GM18907 (cell line): Measurements from ENCODE around the gene GJA10.
"Not testable (repeated sequence)": the region's sequence is repeated elsewhere in the genome, so short reads cannot be mapped to it uniquely, and the experiment has no call there.

Experiments used
- ATAC-seq: cut with Tn5 transposase; IDR thresholded peaks from one replicate; pipeline ENCODE4 v1.9.1; 2021; ENCODE audit warnings: mild to moderate bottlenecking, moderate library complexity; ENCODE audit not compliant: unreplicated experiment

Gene GJA10

DNA sequence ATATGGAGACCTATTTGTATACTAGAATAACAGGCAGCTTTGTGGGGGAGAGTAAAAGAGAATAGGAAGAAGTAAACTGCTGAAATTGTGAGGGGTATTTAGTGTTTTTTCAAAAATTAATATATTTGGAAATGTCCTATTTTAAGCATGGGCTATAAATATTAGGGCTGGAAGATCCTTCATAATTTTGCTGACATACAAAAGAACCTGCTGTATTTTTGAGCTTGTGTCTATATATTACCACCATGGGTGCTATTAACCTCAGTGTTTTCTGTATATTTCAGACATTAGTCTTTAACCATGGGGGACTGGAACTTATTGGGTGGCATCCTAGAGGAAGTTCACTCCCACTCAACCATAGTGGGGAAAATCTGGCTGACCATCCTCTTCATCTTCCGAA lies at the start of gene GJA10:
TSS of gene GJA10 (plus strand) at position 301 of the 400 bp plus-strand sequence. CDS start at position 301, 0 bp downstream.
- no peak for ATAC-seq

DNA sequence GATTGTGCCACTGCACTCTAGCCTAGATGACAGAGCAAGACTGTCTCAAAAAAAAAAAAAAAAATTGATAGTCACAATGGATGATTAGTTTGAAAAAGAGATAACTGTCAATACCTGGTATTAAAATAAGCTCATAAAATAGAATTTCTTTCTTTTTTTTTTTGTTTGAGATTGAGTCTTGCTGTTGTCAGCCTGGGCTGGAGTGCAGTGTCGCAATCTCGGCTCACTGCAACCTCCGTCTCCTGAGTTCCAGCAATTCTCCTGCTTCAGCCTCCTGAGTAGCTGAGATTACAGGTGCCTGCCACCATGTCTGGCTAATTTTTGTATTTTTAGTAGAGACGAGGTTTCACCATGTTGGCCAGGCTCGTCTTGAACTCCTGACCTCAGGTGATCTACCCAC lies 46.8 kb upstream of the GJA10 start:
- ATAC-seq, result not testable (repeated sequence)

DNA sequence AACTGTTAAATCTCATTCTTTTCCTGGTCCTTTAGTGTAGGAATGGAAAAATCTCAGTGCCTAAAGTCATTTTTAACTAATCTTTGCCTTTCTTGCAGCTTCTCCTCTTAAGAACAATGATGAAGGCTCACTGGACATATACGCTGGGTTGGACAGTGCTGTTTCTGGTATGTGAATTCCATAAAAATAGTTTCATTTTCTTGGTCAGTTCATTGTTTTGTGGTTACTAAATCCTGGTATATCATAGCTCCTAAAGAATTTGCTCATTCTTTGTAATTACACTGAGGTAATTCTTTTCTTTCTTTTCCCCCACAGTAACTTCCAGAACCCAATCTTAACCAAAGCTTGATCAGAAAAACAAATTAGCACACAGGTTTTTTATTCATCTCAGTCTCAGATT lies 41.2 kb upstream of the GJA10 start:
- no peak for ATAC-seq

DNA sequence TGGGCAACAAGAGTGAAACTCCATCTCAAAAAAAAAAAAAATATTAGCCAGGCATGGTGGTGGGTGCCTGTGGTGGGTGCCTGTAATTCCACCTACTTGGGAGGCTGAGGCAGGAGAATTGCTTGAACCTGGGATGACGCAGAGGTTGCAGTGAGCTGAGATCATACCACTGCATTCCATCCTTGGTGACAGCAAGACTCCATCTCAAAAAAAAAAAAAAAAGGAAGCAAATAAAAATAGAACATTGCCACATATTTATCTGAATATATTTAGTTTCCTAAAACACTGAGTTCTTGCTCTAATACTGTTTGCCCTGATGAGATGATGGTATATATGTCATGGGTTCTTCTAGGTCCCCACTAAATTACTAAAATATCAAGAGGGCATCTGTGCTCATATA lies 36.2 kb upstream of the GJA10 start:
- no peak for ATAC-seq

DNA sequence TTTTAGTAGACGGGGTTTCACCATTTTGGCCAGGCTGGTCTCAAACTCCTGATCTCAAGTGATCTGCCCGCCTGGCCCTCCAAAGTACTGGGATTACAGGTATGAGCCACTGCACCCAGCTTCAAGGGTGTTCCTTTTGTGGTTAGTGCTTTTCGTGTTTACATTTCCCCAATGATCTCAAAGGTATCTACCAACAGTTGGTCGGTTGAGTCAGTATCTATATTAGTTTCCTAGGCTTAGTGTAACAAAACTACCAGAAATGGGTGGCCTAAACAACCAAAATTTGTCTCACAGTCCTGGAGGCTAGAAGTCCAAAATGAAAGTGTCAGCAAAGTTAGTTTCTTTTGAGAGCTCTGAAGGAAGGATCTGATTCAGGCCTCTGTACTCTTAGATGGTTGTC lies 34.5 kb upstream of the GJA10 start:
- ATAC-seq, result peak; percentile 54

DNA sequence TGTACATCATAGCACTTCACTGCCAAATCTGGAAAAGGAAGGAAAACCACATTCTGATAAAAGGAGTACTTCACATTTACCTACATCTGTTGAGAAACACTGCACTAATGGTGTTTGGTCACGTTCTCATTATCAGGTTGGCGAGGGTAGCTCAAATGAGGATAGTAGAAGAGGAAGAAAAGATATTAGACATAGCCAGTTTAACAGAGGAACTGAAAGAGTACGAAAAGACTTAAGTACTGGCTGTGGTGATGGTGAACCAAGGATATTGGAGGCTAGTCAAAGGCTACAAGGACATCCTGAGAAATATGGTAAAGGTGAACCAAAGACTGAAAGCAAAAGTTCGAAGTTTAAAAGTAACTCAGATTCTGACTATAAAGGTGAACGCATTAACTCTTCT lies 32.0 kb upstream of the GJA10 start:
- peak; percentile 83 for ATAC-seq

DNA sequence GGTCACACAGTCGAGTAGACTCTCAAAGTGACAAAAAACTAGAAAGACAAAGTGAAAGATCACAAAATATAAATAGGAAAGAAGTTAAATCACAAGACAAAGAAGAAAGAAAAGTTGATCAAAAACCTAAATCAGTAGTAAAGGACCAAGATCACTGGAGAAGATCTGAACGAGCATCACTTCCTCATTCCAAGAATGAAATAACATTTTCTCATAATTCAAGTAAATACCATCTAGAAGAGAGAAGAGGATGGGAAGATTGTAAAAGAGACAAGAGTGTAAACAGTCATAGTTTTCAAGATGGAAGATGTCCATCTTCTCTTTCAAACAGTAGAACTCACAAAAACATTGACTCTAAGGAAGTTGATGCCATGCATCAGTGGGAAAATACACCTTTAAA lies 31.6 kb upstream of the GJA10 start:
- peak; percentile 19 for ATAC-seq

DNA sequence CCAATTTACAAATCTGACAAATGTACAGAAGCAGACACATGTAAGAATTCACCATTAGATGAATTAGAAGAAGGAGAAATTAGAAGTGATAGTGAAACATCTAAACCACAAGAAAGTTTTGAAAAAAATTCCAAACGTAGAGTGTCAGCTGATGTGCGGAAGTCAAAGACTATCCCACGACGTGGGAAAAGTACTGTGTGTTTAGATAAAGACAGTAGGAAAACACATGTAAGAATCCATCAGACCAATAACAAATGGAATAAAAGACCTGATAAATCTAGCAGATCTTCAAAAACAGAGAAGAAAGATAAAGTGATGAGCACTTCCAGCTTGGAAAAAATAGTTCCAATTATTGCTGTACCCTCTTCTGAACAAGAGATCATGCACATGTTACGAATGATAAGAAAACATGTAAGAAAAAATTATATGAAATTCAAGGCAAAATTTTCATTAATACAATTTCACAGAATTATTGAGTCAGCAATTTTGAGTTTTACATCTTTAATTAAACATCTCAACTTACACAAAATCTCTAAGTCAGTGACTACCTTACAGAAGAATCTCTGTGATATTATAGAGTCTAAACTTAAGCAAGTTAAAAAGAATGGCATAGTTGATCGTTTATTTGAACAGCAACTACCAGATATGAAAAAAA lies 28.1 kb upstream of the GJA10 start:
- ATAC-seq, result no peak

DNA sequence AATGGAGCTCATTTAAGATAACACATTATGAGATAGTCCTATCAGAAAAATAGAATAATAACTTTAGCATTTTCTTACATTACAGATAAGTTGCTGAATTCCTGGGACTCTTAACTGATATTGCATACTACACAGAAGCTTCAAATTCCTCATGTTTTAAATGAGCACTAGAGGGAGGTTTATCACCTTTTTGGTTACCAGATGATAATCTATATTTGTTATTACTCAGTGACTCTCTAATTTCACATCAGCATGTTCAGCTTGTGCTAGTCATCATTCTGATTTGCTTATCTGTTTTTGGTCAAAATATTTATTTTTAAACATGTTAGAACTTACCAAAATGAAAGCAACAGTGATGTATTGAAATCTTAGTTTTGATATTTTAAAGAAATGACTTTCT lies 20.5 kb upstream of the GJA10 start:
- no peak for ATAC-seq

DNA sequence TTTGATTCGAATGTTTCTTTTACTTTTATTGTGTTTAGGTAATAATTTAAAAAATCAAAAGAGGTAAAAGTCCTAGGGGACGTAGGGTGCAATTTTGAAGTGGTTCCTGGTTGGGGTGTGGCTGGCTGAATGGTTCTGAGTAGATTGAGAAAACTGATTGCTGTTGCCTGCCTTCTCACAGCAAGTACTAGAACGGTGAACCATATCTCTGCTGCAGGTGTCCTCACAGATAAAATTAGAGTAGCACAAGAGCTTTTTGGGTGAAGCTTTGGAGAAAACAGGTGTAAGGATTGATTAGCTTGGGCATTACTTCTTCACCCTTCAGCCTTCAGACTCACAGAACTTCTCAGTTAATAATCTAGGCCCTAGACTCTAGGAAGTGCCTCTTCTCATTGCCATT lies 19.8 kb upstream of the GJA10 start:
- ATAC-seq, result no peak

DNA sequence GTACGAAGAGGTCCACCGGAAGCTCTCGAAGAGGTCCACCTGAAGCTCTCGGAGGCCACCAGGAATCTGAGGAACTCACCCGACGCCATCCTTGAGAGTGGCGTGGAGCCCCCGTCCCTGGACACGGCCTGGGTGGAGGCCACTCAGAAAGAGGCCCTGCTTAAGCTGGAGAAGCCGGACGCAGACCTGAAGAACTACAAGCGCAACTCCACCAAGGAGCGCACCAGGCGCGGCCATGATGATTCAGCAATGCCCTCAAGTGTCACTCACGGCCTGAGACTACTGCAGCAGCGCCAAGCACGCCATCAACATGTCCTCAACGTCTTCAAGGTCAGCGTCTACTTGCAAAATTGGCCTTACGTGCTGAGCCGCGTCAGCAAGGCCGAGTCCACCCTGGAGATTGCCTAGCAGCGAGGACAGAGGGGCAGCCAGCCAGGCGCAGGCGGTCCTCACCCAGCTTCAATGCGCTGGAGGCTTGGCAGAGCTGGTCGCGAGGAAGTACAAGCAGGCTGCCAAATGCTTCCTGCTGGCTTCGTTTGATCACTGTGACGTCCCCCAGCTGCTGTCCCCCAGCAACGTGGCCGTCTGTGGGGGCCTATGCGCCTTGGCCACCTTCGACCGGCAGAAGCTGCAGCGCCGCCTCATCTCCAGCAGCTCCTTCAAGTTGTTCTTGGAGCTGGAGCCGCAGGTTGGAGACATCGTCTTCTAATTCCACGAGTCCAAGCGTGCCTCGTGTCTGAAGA lies 7.7 kb upstream of the GJA10 start:
- ATAC-seq, result no peak

DNA sequence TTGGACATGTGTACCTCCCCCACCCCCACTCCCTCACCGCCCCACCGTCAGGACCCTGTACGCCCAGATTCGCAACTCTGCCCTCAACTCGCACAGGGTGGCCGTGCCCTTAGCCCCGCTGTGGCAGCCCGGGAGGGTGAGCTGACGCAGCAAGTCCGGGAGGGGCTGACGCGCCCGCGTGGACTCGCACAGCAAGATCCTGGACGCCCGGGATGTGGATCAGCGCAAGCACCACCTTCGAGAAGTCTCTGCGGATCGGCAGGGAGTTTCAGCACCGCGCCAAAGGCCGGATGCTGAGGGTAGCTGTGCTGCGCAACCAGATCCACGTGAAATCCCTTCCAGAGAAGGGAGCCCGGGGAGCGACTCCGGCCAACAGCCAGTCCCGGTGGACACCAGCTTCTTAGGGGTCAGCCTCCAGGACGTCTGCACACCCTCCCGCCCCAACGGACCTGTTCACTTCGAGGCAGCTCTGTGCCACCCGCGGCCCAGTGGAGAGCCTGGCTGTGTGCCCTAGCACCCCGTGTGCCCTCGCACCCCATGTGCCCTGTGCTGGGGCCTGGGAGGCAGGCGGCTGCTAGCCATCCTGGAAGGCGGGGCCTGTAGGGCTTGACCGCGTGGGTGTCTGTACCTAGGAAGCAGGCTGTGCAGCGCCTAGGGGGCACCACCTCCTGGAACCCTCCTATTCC lies 6.7 kb upstream of the GJA10 start:
- ATAC-seq, result no peak

DNA sequence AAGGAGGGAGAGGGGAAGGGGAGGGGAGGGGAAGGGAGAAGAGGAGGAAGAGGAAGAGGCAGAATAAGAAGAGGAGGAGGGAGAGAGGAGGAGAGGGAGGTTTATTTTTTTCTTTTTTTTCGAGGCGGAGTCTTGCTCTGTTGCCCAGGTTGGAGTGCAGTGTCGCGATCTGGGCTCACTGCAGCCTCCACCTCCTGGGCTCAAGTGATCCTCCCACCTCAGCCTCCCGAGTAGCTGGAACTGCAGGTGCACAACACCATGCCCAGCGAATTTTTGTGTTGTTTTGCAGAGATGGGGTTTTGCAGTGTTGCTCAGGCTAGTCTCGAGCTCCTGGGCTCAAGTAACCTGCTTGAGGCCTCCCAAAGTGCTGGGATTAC lies 6.1 kb upstream of the GJA10 start:
- no peak for ATAC-seq

DNA sequence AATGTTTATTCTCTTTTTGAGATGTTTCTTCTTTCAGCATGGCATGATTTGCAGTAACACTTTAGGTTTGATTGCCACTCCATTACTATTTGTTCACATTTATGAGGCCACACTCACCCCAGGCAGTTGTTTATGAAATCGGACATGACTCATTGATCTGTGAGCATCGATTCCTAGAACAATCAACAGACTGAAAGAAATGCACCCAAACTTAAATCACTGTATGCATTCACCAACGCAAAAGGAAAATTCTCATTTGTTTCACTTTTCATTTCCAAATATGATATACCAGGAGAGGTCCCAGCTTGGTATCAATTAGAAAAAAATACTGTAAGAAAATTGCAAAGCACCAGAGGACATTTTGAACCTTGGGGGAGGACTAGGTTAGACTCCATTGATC lies 5.4 kb upstream of the GJA10 start:
- ATAC-seq, result no peak

DNA sequence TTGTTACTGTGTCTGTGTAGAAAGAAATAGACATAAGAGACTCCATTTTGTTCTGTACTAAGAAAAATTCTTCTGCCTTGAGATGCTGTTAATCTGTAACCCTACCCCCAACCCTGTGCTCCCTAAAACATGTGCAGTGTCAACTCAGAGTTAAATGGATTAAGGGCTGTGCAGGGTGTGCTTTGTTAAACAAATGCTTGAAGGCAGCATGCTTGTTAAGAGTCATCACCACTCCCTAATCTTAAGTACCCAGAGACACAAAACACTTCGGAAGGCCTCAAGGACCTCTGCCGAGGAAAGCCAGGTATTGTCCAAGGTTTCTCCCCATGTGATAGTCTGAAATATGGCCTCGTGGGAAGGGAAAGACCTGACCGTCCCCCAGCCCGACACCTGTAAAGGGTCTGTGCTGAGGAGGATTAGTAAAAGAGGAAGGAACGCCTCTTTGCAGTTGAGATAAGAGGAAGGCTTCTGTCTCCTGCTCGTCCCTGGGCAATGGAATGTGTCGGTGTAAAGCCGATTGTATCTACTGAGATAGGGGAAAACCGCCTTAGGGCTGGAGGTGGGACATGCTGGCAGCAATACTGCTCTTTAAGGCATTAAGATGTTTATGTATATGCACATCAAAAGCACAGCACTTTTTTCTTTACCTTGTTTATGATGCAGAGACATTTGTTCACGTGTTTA lies 3.3 kb upstream of the GJA10 start:
- not testable (repeated sequence) for ATAC-seq

DNA sequence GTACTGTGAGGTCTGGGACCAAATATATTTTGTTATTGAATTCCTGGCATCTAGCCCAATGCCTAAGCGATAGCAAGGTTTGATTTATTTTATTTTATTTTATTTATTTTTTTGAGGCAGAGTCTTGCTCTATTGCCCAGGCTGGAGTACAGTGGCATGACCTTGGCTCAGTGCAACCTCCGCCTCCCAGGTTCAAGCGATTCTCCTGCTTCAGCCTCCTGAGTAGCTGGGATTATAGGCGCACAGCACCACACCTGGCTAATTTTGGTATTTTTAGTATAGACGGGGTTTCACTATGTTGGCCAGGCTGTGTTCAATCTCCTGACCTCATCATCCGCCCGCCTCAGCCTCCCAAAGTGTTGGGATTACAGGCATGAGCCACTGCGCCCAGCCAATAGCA lies 1.7 kb upstream of the GJA10 start:
- ATAC-seq, result not testable (repeated sequence)

DNA sequence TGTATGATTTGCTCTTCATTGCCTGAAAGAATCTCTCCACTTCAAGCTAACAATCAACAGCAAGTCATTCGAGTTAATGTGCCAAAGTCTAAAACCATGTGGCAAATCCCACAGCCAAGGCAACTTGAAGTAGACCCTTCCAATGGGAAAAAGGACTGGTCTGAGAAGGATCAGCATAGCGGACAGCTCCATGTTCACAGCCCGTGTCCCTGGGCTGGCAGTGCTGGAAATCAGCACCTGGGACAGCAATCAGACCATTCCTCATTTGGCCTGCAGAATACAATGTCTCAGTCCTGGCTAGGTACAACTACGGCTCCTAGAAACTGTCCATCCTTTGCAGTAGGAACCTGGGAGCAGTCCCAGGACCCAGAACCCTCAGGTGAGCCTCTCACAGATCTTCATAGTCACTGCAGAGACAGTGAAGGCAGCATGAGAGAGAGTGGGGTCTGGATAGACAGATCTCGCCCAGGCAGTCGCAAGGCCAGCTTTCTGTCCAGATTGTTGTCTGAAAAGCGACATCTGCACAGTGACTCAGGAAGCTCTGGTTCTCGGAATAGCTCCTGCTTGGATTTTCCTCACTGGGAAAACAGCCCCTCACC lies 1.1 kb downstream of the GJA10 start:
- no peak for ATAC-seq

DNA sequence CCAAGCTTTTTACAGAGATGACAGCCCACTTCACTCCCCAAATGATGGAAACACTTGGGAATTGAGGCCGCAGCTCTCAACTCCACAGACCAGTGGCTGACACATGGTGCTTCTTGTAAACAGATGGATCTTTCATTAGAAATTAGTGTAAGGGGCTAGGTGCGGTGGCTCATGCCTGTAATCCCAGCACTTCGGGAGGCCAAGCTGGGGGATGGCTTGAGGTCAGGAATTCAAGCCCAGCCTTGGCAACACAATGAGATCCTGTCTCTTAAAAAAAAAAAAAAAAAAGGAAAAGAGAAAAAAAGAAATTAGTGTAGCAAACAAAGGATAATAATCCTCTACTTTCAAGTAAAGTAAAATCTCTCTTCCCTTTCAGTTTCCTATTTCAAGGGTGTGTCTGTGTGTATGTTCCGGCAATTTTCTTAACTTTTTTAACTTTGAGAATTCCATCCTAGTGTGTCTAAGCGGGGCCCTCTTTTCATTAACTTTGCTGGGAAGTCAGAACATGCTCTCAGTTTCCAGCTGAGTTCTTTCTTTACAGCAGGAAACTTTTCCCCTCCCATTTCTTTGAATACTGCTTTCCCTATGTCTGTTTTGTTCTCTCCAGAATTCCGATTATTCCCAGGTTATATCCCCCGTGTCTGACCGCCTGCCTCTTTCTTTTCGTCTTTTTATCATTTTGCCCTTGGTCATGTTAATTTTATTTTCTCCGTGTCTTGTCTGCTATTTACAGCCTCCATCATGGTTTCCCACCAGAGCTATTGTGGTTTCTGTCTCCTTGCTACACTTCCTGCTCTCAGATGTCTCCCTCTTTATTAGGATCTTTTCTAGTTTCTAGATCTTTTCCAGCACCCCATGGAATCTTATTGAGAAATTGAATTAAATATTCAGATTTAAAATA lies 16.0 kb downstream of the GJA10 start:
- ATAC-seq, result not testable (repeated sequence)

DNA sequence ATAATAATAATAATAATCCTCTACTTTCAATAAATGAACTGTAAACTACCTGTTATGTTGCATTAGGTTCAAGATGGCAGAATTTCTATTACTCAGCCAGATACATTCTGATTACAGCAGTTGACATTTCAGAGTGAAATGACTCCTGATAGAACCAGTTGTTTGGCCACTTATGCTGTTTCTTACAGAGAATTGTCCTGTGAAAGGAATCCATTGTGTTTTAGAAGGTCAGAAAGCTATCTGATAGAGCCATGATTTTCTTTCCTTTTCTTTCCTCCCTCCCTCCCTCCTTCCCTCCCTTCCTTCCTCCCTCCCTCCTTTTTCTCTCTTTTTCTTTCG lies 16.6 kb downstream of the GJA10 start:
- no peak for ATAC-seq
